Tongue (tissue), 2 donors: ENCODE results near the gene GYPA. TPM values are rescaled to one million over a fixed set of nuclear protein-coding genes. Genes with fewer than 3 reads are reported as not detected.
"Not testable (repeated sequence)": the region's sequence is repeated elsewhere in the genome, so short reads cannot be mapped to it uniquely, and the experiment has no call there.

Experiments
- DNase-seq: peaks from one replicate; pipeline ENCODE4 v3.0.0-alpha.2; 2015
- total RNA-seq: library from RNA; depleted of rRNA; stranded (reverse); fragments of >200 nt; gene quantifications from one replicate; pipeline ENCODE4 v1.2.3, GENCODE V29; 2014

GYPA gene
- total RNA-seq: 5.3 TPM

DNA sequence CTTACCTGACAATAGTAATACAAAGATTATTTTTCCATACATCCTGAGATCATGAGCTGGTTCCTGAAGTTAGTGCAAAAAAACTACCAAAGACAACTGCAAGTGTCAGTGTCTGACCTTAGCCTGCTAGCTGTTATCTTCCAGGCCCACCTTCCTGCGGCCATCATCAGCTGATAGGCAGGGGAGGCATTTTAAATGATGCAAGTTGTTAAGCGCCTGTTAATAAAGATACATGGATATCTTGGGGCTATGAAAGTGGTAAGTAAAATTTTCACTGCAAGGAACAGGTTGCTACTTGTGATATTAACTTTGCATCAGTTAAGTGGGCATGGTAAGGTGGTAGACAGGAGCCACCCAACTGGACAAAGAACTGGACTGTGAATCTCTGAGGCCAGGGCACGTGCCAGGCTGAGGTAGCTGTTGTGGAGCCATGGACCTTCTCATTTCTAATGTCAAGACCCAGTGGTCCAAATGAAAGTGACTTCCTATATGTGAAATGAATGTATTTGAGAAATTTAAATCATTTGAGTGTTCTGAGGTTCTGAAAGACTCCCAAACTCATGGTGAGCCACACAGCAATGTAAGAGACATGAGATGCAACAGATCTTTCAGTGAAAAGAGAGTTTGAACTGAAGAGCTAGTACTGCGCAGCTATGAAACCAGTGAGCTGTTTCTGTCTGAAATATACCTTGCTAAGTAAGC is at the start of gene GYPA:
TSS of gene GYPA (minus strand) at position 125 of the 702 bp plus-strand sequence. CDS start at position 42, 83 bp downstream.
- not testable (repeated sequence) for DNase-seq

DNA sequence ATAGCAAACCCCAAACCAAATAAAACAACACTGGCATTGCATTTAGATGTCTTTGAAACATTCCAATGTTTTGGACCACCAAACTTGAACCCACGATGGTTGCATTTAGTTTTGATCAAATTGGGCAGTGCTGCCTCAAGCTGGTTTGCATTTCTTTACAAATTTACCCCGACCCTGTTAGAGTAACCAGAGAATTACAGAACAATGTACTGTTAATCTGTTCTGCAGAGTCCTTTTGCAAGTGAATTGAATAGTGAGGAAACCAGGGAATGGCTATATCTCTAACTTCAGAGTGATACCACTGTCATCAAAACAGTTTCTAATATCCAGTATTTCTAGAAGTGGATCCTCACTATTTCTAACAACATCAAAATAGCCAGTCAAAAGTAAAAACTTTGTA is 49.5 kb upstream of the GYPA start:
- no peak for DNase-seq

DNA sequence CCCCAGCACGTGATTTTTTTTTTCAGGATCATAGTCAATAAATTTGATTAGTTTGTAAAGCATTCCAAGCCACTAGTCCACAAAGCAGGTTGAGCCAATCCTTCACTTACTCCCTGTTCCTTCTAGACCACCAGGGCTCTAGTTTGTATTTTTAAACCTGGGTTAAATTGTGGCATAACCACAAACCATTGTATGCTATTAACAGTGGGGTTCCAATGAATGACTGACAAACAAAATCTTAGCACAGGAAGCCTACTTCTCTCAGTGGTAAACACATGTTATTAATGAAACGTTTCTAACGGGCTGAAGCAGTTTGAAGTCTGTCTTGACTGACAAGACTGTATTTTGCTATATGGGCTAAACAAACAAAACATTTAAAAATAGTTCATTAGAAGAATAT is 48.6 kb upstream of the GYPA start:
- DNase-seq: no peak

DNA sequence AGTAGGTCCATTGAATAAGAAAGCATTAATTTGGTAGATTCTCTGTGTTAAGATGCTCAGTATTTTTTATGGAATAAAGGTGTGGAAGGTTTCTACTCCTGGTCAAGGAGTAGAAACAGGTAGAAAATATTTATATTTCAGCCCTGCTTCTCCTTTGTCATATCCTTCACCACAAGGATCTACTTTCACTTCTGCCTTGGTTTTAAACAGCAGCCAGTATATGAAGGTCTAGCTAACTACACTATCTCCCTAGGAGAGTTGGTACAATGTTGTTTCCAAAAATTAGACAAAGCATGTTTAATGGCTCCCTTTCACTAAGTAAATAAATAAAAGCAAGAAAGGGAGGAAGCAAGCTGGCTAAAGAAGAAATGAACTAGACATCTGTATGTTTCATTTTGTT is 44.6 kb upstream of the GYPA start:
- no peak for DNase-seq

DNA sequence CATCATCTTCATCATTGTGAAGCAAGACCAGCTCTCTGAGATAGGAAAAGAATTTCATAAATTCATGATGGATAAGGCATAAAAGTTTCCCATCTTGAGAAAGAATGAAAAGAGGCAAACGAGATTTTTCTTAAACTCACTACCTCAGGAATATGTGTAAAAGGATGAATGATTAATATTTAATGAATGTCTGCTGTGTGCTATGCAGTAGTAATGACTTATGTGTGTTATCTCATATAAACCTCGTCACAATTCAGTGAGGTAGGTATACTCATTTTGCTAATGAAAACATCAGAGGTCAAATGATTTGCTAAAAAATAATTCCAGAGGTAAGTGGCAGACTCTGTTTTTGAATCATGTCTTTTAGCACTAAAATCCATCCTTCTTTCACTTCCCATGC is 42.6 kb upstream of the GYPA start:
- DNase-seq: no peak

DNA sequence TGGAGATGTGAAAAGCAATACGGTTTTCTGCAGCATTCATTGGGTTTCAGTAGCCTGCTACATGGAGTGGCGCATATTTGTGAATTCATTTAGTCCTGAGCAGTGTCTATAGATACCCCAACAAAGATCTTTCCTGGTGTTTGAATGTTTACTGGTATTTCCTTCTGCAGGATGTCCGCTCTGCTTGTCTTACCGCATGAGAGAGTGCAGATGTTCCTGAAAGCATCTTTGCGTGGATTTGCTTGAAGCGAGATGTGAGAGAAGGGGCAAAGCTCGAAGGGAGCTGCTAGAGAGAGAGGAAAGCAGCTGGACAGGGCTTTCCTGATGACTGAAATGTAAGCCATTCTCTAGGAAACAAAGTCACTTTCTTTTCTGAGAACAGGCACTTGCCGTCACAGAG is 40.9 kb upstream of the GYPA start:
- DNase-seq: peak; percentile 16

DNA sequence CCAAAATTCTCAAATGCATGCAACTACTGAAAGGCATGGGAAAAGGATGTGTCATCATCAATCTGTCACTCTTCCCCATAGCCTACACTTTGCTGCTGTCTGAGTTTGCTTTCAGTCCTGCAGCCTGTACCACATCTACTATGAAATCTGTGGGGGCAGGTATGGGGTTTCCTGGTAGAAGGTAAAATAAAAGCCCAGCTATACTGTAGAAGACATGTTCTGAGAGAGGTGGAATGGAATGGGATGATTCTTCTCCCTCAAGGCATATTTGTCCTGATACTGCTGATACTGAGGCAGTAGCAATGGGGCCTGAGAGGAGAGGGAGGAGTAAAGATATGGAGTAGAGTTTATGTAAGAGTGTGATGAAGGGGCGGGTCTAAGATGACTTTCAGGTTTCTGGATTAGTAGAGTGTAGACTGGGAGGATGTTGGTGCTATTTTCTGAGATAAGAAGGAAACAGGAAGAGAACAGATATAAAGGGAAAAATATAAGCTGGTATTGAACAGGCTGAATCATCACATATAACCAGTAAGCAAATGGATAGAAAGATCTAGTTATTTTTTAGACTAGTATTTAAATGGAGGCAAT is 38.7 kb upstream of the GYPA start:
- DNase-seq: no peak

DNA sequence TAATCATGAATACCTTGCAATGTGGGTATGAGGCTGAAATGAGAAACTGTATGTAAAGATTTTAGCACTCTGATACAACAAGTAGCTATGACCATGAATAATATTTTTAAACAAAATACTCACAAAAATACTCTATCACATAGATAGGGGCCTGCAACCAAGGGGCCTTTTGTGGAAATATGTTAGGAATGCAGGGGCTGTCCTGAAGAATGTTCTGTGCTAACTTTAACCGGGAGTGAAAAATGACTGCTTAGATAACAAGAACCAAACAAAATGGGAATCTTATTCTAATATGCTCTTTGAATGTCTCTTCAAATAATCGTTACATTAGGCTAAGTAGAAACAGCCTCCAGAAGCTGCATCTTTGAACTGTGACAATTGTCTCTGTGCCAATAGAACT is 37.9 kb upstream of the GYPA start:
- no peak for DNase-seq

DNA sequence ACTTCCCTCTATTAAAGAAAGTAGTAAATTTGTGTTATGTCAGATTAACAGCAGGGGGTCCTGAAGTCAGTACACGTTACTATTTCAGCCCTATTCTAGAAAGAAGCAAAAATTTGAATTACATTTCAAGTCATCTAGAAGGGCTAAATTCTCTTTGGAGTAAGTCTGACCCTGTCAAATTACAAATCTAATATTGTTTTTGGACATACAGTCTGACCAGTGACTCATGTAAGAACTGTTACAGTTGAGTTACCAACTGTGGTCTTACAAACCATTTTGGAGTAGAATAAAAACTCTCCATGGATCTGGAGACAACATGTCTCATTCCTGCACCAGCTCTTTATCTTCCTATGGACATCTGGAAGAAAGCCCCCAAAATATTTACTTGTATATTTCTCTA is 36.0 kb upstream of the GYPA start:
- no peak for DNase-seq

DNA sequence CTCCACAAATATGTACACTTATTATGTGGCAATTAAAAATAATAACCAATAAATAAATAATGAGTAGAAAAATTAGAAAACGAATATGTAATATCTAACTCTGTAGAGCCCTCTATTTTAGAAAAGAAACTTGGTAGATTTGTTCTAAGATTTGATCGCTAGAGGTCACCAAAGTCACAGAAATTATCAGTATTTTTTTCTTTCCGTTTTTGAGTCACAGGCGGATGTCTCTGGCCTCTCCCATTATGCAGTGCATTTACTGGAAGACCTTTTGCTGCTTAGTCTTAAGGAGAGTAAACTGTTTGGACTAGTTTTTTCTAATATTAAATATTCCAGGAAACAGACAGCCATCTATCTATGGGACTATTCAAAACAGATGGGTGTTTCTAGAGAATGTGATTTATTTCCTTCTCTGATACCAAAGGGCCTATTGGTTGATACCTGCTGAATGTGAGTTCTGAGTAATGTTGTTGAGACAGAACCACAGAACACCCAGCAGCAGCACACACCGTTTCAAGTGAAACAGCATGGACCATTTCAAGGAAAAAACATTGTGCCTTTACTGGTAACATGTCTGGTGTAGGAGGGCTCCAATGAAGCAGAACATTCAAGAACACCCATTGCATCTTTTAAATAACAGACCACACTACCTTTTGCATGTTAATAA is 34.0 kb upstream of the GYPA start:
- DNase-seq: peak; percentile 85

DNA sequence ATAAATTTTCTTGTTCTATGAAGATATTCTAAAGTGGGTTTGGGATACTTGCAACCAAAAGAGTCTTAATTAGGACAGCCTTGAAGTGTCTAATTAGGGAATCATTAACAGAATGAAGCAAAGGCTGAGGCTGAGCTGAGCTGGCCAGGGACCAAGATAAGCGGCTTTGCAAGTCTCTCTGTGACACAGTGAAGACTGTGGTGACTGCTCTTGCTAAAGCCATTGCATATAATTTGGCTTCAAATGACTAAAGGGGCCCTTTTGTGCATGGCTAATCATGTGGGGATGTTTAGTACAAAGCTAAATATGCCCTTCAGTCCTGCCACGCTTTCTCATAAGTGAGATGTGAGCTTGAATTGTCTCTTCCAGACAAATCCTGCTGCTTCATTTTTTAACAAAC is 31.2 kb upstream of the GYPA start:
- no peak for DNase-seq

DNA sequence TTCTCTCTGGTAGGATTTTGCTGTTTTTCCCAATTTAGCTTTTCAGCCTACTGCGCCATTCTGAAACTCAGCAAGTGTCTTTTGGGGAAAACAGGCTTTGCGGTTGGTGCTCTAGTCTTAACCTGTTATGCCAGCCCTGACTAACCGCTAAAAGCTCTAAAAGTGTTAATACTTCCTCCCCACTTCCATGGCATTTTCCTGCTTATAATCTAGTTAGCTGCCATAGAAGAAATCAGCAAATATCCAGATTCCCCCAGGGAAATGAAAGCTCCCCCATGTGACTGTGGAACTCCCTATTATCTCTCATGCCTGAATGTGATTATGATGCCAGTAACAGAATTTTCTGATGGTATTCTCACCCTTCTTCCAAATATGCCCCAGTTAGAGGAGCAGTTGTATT is 28.7 kb upstream of the GYPA start:
- no peak for DNase-seq

DNA sequence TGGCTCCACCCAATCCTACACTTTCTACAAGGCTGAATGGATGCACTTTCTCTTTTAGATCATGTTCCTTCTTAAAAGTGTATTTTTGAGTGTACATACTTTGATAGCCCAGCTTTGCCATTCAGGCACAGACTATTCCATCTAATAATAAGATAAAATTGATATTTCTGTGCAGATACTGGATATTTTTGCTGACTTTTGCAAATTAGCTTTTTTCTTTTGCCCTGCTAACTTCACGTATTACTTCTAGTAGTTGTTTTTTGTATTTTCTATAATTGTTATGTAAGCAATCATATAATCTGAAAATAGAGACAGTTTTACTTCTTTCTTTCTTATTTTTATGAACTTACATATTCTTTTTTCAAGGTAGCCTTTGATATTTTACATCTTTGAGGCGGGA is 13.5 kb upstream of the GYPA start:
- no peak for DNase-seq

DNA sequence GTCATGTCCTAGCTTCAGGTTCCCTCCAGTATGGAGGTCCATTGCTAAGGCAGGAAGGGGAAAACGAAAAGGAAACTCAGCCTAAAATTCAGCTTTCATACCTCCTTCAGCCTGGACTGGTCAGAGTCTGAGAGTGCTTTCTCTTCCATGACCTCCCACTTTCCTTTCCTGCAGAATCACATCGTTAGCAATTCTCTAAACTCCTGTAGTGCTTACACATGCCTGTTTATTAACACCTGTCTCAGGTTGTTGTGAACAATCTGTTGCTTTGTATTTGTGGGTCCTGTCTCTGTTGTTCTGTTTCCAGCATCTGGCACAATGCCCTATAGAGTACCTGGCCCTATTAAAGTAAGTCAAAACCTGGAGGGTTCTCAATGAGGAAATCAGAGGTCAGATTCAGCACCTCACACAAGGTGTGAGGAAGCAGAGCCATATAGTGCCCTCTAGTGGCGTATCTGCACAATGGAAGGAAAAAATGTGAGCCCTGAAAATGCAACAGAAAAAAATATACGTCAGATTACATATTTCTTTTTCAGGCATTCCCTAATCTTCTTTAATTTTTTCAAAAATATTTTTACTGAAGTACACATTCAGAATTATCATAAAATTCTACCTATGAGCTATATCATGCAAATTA is 2.3 kb upstream of the GYPA start:
- peak; percentile 12 for DNase-seq

DNA sequence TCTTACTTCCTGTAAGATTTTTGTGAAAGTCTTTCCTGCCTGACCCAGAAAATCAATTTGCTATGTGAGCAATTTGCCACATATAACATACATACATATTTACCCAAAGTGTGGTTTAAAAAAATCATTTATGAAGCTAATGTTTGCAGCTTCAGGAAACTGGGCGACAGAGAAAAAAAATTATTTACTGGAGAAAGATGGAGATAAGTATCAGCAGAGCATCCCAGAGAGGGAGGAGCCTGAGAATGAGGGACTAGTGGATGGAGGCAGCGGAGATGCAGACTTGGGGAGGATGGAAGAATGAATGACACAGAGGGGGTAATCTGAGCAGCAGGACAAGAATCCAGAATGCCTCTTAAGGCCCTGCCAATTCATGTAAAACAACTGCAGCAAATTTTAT is 975 bp upstream of the GYPA start:
- no peak for DNase-seq

DNA sequence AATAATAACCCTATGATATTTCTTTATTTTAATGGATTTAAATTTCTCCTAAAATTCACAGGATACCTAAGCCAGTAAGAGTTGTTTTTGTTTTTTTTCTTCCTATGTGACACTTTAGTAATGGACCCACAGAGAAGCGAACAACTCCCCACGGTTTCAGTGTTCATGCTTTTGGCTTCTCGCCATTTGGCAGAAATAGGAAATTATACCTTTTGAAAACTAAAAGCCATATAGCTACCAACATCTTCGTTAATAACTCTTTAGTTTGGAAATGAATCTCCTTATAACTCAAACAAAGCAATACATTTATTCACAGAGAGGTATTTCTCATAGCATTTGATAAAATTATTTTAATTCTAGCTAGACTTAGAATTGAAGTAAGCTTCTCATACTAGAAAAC is 527 bp downstream of the GYPA start:
- not testable (repeated sequence) for DNase-seq

DNA sequence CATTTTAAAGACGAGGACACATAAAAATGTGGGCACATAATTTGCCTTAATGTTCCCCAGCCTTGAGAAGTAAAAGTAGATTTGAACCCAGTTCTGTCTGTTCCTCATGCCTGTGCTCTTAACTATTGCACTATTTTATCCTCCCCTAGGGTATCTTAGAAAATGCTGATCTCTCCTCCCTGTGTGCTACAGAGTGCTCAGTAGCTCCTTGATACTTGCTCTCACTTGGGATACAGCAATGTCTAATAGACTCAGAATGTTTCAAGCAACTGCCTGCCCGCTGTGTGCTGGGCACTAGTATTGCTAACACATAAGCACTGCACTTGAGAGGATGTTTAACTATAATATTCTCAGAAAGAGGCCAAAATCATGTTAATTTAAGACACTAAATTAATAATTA is 971 bp downstream of the GYPA start:
- DNase-seq: not testable (repeated sequence)

DNA sequence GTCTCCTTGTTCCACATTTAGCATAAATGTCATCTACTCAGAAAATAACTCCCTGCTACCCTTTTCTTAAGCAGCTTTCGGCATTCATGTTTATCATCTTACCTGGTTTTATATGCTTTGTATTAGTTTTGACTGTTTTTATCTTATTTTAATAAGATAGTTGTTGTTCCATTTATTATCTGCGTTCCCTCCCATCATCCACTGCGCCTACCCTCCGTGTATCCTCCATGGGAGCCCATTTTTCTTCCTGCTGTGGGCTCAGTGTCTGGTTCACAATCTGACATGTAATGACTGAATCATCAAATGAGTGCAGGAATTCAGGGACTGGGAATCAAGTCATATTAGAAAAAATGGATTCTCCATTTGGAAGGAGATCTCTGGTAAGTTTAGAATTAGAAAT is 2.3 kb downstream of the GYPA start:
- not testable (repeated sequence) for DNase-seq

DNA sequence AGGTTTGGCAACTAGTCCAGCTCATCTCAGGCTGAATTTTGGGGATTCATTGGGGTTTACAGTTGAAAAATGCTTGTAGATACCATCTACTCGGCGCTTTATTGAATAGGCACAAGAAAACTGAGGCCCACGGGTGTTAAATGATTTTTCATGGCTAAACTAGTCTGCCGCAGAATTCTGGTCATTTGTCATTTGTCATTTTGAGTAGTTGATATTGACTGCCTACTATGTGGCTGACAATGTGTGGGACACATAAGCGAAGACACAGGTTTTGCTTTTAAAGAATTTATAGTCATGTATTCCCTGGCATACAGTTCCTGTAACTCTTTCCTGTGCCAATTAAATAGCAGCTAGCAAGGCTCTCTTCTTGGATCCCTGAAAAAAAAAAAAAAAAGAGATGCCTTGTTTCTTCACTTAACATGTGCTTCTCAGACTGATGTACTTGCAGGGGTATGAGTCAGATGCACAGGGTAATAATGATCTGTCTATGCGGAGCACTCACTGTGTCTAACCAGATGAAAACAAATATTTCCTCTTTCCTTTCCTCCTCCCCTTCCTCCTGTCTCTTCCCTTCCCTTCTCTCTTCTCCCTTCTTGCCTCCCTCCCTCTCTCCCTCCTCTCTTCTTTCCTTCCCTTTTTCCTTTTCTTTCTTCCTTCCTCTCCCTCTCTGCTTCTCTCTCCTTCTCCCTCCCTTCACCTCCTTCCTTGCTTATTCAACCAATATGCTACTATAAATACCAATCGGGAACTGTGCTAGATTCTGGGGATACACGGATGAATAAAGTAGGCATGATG is 3.2 kb downstream of the GYPA start:
- not testable (repeated sequence) for DNase-seq

DNA sequence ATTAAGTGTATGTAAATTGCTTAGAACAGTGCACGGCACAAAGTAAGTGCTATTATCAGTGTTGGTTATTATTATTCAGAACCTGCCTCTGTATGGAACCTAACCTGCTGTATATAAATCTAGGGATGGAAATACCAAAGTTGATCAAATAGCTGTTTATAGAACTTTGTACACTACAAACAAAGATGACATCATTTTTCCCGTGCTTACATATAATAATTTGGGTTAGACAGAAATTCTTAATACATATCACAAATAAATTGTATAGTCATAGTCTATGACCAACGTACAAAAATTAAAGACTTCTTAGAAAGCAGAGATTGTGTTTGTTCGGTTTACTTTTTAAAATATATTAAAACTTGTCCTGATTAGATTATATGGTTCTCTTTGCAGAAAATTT is 4.3 kb downstream of the GYPA start:
- not testable (repeated sequence) for DNase-seq

DNA sequence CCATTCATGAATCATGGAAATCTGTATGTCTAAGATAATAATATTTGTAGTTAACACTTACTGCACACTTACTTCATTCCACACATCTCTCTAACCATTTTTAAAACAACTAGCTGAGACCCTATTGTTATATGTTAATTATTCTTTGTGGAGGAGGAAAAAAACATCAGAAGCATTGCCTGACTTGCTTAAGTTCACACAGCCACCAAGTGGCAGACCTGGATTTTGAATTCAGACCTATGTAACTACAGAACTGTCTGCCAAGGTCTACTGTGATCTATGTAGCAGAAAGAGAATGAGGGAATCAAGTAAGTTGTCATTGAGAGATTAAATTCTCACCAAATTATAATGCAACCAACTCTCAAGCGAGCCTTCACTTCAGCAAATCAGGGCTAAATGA is 10.4 kb downstream of the GYPA start:
- not testable (repeated sequence) for DNase-seq

DNA sequence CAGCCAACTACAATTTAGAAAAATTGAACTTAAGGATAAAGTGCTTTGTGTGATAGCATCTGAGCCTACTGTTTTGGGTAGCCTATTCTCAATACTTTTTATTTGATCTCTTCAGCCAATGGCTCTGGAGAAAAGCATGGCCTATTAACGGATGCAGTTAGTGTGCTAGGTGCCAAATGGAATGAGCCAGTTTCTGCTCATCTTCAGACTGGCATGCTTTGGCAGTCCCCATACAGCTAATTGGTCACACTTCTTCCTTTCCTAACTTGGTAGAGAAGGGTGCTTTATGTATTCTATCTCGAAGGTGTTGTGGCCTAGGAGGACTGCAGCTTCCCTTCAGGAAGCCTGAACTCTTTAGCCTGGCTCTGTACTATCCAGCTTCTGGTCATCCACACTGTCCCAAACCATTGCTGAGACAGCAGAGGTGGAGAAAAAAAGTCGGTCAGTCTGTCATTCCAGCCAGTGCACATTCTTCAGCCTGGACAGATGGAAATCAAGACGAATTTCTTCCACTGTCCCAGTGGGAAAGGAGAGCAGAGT is 11.1 kb downstream of the GYPA start:
- not testable (repeated sequence) for DNase-seq
